ENCODE data around the gene WNT7A.

The WNT7A gene

DNA sequence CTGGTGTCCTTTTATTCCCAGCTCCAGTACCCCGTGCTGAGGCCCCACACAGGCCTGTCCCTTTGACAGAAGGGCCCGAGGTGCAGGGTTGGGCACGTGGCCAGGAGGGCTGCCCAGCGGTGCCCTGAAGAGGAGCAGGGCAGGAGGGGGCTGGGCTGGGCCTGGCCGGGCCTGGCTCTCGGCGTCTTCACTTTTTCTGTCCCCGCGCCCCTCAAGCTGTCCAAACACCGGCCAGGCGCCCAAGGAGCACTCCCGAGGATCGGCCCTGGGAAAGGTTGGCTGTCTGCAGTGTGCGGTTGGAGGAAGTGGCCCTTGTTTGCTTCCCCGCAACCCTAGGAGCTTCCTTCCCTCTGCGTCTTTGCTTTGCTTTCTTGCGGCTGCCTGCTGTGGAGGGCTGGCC, 84.1 kb downstream of the WNT7A start:
- H3K27ac ChIP-seq: no peak overlapping the region
- TF ChIP-seq, protein P1, sequence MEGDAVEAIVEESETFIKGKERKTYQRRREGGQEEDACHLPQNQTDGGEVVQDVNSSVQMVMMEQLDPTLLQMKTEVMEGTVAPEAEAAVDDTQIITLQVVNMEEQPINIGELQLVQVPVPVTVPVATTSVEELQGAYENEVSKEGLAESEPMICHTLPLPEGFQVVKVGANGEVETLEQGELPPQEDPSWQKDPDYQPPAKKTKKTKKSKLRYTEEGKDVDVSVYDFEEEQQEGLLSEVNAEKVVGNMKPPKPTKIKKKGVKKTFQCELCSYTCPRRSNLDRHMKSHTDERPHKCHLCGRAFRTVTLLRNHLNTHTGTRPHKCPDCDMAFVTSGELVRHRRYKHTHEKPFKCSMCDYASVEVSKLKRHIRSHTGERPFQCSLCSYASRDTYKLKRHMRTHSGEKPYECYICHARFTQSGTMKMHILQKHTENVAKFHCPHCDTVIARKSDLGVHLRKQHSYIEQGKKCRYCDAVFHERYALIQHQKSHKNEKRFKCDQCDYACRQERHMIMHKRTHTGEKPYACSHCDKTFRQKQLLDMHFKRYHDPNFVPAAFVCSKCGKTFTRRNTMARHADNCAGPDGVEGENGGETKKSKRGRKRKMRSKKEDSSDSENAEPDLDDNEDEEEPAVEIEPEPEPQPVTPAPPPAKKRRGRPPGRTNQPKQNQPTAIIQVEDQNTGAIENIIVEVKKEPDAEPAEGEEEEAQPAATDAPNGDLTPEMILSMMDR (conservative IDR thresholded peaks at IDR 0.05): no peak

DNA sequence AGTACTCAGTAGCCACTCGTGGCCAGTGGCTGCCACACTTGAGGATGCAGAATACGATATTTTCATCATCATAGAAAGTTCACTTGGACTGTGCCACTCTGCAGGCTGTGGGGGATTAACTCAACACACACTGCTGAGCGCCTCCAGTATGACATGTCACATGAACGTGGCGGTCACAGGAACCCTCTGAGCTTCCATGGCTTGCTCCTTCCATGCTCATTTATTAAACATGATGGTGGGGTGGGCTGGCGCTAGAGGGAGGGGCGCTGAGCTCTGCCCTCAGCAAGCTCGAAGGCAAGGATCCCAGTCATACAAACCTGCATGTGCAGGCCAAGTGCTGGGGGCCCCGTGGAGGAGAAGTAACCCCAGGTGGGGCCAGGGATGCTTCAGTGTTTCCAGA, 85.5 kb downstream of the WNT7A start:
- no peak overlapping the region for H3K27ac ChIP-seq
- TF ChIP-seq, protein P1 (conservative IDR thresholded peaks at IDR 0.05): no peak

DNA sequence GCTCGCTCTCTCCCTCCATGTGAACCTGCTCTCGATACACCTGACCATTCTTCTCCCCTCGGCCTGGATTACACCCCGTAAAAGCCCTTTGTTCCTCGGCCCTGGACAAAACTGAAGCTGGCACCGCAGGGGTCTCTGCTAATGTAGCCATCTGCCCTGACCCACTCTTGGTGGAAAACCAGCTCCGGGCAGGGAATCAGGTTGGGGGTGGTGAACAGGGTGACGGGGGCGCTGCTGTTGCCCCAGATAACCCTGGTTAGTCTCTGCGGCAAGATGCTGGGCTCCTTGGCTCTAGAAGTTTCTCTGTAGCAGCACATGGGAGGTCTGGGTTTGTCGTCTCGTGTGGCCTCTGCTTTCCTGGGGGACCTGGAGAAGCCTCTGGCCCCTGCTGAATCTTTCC, 86.4 kb downstream of the WNT7A start:
- no peak overlapping the region for H3K27ac ChIP-seq
- TF ChIP-seq, protein P1 (conservative IDR thresholded peaks at IDR 0.05): no peak

DNA sequence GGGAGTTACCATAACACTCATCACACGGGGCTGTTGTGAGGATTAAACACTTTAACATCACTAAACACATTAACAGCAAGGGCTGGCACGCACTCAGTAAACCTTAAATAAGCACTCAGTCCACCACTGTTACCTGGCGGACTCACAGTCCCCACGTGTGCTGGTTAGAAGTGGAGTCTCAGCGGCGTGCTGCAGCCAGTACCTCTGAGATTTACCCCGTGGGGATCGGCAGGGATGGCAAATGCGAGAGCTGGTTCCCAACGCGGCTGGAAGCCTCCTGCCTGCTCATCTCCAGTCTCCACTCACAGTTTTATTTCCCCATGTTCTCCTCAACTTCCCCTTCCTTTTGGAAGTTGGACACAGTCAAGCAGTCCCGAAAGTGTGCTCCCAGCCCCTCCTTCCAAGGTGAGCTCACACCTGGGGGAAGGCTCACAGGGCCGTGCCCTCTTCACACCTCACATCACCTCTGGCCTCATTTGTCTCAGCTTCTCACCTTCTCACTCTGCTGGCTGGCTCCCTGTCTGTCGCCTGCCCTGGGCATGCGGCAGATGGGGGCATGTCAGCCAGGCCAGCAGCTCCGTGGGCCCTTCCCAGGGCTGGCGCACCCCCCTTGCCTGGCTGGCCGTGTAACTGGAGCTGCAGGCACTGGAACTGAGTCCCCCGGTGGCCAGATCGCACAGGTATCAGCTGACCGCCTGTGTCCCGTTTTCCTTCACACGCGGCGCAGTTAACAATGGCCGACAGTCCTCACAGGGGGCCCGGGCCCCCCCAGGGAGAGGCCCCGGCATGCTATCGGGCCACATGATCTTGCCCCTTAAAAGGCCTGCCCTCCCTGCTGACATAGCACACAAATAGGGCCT, 87.1 kb downstream of the WNT7A start:
- TF ChIP-seq, protein P1 (conservative IDR thresholded peaks at IDR 0.05): no peak
- no peak overlapping the region for H3K27ac ChIP-seq

DNA sequence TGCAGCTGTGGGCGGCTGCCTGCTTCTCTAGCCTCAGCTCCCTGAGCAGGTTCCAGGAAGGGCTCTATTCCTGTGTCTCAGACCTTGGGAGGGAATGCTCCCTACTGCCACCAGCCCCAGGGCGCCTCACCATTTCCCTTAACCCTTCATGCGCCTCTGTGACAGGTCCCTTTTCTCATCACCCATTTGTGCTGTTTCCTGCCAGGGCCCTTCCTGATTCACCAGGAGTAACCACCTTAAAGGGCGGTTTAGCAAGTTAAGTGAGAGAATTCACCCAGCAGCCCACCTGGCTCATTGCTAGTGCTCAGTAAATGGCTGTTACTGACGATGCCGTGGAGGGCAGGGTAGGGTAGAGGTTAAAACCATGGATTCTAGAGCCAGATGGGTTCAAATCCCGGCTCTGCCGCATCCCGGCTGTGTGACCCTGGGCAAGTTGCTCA, 87.8 kb downstream of the WNT7A start:
- TF ChIP-seq, protein P1 (conservative IDR thresholded peaks at IDR 0.05): no peak
- H3K27ac ChIP-seq: no peak overlapping the region

DNA sequence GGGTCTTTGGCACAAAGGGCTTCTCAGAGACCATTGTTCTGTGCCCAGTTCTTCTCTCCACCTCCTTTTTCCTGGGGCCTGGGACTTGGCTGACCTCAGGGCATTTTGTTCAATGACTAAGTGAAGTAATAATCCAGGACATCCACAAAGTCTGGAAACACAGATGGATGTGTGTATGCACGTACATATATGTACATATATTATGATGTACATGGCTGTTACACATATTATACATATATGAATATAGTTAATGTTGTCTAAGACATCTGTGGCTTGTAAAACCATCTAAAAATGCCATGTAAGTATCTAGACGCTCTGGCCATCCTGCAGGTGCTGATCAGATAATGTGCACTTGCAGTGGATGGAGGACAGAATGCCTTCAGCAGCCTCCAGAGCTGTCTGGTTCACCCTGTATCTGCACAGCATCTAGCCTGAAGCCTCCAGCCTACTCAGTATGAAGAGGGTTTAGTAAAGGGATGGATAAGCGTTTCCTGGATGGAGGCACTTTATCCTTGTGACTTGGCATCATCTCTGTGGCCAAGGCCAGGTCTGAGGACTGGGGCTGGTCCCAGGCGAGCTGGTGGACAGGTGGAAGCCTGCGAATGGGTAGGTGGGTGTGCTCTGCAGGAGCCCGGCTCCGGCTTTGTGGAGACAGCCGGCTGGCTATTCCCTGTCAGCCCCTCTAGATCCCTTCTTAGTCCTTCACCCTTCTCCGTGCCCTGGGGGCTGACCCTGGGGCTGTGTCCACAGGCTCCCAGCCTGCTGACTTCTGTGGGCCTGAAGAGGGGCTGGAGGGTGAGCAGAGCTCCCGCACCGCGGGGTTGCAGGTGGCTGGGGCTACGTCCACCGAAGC, 88.4 kb downstream of the WNT7A start:
- no peak overlapping the region for H3K27ac ChIP-seq
- TF ChIP-seq, protein P1 (conservative IDR thresholded peaks at IDR 0.05): no peak

Data from VCaP (cell line).